Ovary (tissue), 3 donors: Measurements from ENCODE around the gene SLC50A1.

Experiments used
- CTCF ChIP-seq, 3 donors: fragments of 450-650 bp in 2 of 3; fragments of 200-600 bp in 1 of 3; IDR thresholded peaks; one replicate each; pipeline versions ENCODE4 v1.5.1 to v1.8.0; 2016 to 2022; ENCODE audit warnings: antibody characterized with exemption in 3 of 3, mild to moderate bottlenecking in 1 of 3
- POLR2A ChIP-seq: fragments of 450-650 bp; IDR thresholded peaks from one replicate; pipeline ENCODE4 v1.6.1; 2017; ENCODE audit warnings: antibody characterized with exemption, mild to moderate bottlenecking, moderate library complexity
- donor health status: DM: no; HTN: no; CAD: no.

- TF ChIP-seq CTCF (IDR thresholded peaks at IDR 0.05), result no peak
- no peak for TF ChIP-seq POLR2A
Observed at GRCh38 chr1:155117610-155118009, 18.0 kb upstream of the SLC50A1 start.
